Stimulated activated CD8-positive, alpha-beta memory T cell treated with anti-CD3 and anti-CD28 coated beads, Interleukin-15, amount 100 ng/mL, for 4 hours (primary cell): ENCODE measurements around the gene PLEKHM3.

Experiments used
- DNase-seq, 2 donors: peaks; one replicate each; pipeline ENCODE4 v3.0.0-alpha.2; 2020; ENCODE audit warnings: low read depth in 2 of 2

Gene PLEKHM3

DNA sequence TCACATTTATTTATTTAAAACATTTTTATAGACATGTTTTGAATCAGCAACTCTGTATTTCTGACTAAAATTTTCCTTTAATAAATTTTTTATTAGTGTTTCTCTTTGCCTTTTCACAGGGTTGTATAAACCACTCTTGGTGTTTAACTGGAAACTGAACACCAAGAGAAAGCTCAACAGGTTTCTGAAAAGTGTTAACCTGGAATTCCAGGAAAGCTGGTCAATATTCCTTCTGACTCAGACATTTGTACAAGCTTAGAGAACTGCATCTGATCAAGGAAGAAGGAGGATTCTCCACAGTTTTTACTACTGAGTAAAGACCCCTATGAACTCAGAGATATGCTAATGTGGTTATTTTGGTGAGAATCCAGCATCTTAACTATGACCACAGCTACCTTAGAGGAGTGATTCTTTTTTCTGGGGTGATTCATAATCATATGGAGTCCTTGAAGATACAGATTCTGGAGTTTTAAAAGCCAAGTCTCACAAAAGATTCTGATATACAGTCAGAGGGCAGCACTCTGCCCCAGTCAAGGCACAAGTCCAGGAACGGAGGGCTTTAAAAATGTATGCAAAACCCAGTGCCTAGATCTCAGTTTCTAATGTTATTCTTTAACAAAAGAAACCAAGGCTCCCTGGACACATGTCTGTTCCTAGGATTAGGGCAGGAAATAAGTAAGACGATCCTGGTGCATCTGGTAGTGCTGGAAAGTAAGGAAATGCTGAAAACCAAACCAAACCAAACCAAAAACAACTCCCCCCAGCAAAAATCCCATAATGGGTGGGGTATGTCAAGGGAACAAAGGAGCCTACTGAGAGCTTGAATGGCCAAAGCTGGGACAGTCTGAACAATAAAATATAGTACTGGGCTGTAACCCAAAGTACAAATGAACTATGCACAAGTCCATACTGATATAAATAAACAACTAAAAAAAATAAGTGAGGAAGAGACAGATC, 170.6 kb downstream of the PLEKHM3 start:
- no peak for DNase-seq

DNA sequence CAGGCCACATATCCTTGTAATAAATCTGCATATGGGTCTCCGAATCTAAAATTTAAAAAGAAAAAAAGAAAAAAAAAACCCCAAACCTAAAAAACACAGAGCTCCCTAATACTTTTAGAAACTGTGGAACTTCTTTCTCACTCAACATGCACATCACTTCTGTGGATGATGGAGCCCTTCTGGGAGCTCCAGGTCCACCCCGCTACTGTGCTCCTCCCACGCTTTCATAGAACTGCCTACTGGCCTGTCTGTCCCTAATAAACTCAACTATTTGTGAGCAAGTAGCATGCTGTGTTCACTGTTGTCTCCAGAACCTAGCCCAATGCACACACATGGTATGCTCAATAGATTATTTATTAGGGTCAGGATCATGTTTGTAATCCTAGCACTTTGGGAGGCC, 172.5 kb downstream of the PLEKHM3 start:
- DNase-seq: no peak

GRCh38 chr2:207849443-207849842, 175.9 kb downstream of the PLEKHM3 start:
- DNase-seq: no peak

DNA sequence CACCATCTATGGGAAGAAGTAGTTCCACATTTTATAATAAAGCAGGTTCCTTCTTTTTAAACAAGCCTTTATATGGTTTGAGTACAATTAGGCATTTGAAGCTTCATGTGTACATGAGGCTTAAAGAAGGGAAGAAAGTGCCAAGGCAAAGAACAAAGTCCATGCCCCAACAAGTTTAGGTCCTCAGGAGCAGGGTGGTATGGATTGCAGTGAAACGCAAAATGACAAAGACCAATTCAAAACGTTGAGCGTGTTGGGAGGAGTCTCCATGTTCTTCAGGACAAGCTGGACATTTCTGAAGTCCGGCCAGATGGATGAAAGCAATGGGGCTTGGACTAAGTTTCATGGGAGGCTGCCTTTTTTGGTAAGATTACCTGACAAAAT, 176.8 kb downstream of the PLEKHM3 start:
- DNase-seq: no peak

DNA sequence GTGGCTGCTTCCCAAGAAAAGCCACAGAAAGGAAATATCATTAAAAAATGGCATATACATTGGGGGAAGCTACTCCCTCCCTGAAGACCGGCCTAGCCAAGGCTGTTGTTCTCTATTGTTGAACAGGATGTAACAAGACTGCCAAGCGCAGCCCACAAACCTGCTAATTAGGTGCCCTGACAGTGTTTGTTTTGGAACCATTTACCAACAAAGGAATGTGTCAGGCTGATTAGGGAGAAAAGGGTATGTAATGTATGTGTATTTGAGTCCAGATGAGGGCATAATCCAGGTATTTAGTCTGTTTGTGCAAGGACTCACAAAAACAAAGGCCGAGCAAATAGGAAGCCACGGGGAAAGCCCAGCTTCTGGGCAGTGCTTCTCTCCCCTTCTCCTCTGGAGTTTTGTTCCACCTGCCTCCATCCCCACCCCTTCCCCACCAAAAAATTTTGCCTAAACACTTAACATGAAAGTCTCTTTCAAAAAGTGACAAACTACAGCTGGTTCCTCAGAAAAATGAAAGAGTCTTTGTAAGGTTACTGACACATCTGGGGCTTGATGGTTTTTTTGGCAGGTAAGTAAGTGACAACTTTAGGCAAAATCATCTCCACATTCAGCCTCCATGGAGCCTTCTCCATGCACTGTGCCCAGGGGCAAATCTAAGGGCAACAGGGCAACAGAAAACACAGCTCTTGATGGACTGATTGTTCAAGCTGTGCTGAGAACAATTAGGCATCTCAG, 177.4 kb downstream of the PLEKHM3 start:
- no peak for DNase-seq

- DNase-seq: no peak
These were observed 178.1 kb downstream of the PLEKHM3 start for GRCh38 chr2:207847098-207847806.

GRCh38 chr2:207845202-207845864, 180.0 kb downstream of the PLEKHM3 start:
- DNase-seq: no peak

DNA sequence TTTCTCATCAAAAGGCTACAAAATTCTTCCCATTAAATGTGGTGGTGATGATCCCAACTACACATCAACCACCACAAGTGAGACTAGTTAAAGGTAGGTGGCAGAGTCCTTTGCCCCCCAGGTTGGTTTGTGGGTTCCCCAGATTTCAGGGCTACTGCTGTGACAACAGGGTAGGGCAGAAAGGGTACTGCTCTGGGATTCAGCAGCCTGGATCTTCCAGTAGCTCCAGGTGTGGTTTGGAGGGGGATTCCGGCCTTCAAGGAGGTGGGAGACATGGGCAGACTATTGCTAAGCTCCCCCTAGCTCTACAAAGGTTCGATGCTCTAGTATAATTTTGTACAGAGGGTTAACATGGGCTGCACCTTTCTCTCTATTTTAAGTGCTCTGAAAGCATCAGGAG, 180.7 kb downstream of the PLEKHM3 start:
- no peak for DNase-seq

- DNase-seq: no peak
These were observed 185.2 kb downstream of the PLEKHM3 start for GRCh38 chr2:207840101-207840500.

DNA sequence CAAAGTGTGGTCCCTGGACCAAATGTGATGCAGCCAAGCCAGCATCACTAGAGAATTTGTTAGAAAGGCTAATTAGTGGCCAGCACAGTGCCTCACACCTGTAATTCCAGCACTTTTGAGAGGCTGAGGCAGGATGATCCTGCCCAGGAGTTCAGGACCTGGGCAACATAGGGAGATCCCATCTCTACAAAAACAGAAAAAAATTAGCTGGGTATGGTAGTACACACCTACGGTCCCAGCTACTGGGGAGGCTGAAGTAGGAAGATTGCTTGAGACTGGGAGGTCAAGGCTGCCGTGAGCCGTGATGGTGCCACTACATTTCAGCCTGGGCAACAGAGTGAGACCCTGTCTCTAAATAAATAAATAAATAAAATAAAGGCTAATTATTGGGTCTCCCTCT, 185.8 kb downstream of the PLEKHM3 start:
- no peak for DNase-seq

DNA sequence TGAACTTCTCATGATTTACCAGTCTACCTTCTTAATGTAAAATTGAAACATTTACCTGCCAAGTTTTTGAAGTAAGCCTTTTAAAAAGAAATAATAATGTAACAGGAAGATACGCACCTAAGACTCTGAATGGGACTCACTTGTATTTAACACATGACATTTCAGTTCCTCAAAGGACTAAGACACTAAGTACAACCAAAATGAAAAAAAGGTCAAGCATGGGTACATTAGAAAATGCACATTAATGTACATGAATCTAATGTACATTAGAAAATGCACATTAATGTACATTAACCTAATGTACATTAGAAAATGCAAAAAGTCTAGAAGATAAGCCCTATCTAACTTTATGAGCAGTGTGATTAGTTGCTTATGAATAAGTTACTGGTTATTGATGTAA, 186.3 kb downstream of the PLEKHM3 start:
- no peak for DNase-seq

DNA sequence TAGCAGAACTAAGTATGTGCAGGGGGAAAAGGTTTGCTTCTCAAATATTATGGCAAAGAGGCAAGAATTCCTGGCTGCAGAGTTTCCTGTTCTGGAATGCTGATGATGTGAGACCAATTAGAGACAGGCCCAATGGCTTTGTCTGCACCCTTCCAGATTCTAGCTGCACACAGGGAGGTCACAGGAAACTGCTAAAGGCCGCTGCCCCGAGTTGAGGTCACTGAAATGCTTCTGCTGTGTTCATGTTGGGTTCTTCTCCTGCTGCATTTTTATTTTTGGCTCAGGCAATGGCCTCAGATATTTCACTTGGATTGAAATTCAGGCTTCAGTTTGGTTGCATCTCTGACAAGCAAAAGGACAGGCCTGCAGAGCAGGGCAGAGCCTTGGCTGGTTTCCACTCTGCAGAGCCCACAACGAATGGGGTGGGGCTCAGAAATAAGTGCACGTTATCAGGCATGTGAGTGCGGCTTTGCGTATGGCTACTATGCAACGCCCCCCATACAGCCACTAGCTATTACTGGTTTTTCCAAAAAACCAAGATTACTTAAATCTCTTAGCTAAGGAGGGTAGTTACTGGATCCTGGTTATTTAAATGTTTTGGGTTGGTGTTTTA, 188.7 kb downstream of the PLEKHM3 start:
- no peak for DNase-seq

- DNase-seq: no peak
These were observed 189.5 kb downstream of the PLEKHM3 start for GRCh38 chr2:207835805-207836204.

- no peak for DNase-seq
These were observed 192.0 kb downstream of the PLEKHM3 start for GRCh38 chr2:207833251-207833751.

DNA sequence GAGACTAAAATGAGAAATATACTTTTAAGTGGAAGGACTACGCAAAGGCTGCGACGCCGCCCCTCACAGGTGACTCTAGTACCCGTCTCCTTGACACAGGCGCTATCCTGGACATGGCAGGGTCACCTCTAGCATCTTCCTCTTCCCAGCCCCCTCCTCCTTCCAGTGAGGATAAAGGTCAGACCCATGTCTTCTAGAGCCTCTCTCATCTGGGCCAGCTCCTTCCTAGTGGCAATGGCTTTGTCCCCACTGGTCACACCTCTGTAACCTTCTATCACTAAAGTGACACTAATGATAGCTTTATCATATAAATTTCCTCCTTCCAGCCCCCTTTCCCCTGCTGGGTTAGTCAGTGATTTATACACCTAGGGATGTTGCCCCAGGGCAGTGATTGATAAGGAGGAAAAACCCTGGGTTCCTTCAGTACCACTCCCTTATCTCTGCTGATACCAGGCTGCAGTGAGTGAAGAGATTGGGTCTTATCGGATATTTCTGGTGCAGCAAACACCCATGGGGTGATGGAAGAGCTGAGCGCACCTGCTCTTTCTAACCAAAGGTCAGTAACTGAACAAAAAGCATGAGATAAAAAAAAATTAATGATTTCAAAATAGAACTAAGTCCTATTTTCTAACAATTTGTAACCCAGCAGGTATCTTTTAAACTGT, 193.6 kb downstream of the PLEKHM3 start:
- no peak for DNase-seq

DNA sequence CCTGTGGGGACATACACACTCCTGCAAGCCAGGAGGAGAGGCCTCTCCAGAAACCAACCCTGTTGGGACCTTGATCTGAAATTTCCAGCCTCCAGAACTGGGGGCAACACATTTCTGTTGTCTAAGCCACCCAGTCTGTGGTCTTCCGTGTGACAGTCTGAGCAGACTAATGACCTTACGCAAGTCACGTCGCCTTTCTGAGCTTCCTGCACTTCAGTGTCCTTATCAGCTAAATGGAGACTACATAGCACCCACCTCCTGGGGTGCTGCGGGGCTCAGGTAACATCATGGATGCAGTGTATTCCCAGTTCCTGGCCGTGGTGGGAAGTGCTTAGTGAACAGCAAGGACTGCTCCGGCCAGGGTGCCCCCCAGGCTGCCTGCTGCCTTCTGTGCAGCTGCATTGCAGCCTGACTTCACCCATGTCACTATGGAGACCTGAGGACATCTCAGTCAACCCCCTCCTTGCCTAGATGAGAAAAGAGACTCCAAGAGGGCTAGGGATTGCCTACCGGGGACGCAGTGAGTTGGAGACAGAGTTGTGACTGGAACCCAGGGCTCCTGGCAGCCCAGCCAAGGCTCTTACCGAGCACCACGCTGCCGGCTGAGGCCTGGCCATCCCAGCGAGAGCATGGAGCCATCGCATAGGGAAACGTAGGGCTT, 194.4 kb downstream of the PLEKHM3 start:
- DNase-seq: no peak

DNA sequence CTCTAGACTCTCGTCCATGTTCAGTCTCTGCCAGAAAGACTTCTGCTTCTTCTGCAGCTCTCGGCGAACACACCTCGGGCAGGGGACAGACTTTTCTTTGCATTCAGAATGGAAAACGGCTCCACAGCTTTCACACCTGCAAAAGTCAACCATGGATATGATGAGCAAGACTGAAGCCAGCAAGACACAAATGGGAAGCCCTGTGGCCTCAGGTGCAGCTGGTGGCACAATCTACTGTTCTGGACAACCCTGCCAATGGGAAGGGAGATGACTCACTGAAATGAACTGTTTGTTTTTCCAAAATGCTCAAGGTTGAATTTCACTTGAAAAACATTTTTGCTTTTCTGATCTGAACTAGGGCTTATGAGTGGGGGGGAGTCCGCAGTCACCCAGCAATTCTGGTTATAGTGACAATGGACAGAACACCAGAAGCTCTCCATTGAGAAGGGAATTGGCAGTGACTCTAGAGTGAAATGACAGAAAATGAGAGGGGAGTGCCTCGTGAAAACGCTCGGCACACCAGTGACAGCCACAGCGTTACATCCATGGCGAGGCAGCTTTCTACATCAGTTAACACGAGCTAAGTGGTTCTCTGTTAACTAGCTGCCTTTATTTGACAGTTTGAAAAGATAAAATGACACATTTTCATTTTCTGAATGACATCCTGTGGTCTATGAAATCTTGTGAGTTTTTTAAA, 196.8 kb downstream of the PLEKHM3 start:
- no peak for DNase-seq

DNA sequence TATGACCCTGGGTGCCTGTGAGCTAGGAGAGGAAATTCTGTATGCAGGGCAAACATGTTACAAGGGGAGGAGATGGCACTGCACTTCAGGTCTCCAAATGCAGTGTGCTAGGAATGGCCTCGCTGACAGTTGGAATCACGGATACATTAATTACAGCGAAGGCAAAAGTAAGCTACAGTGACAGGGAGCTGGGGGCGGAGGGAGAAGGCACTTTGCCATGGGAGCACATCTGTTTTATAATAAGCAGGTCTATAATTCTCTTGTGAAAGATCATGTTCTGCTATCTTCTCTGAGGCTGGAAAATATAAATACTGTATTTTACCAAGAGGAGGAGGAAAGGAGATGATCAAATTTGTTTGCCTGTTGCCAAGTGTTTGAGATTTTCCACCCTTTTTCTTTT, 199.3 kb downstream of the PLEKHM3 start:
- no peak for DNase-seq
